Muscle of back (tissue), 11 donors: ENCODE data around the gene RPL22L1. TPM values are rescaled to one million over a fixed set of nuclear protein-coding genes. Genes with fewer than 3 reads are reported as not detected.
"Not testable (repeated sequence)": the region's sequence is repeated elsewhere in the genome, so short reads cannot be mapped to it uniquely, and the experiment has no call there.

Experiments used
- DNase-seq, 3 donors: peaks; one replicate each; pipeline versions ENCODE4 v3.0.0 to v3.0.0-alpha.2; 2013
- polyA plus RNA-seq, 10 donors: library from polyadenylated mRNA; unstranded; fragments of 120-200 nt; gene quantifications; one replicate each; pipeline ENCODE4 v1.2.1, GENCODE V29; 2013; ENCODE audit not compliant: insufficient read length in 10 of 10

The RPL22L1 gene
- polyA plus RNA-seq, 10 donors = 61.3 to 75.7 (median 69.7) TPM

DNA sequence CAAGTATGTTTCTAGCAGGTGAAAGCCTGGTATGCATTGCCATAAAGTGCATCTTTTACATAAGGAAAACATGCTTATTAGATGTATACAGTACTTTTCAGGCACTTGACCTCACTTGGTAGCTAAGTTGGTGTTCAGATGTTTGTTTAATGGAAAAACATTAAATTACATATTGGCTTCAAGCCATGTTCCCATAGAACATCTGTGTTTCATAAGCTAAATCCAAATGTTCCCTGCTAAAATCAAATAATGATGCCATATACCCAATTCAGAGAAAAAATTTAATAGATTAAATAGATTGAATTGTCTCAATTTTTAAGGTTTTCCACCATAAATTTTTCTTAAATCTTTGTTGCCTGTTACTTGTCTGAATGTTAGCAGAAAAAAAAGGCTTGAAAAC lies 19.1 kb upstream of the RPL22L1 start:
- DNase-seq = peak in 1 of 3 donors; percentile 29

GRCh38 chr3:170884109-170884930 lies 14.3 kb upstream of the RPL22L1 start:
- DNase-seq = not testable (repeated sequence)

GRCh38 chr3:170878688-170879087 lies 8.7 kb upstream of the RPL22L1 start:
- not testable (repeated sequence) for DNase-seq

GRCh38 chr3:170877311-170877710 lies 7.3 kb upstream of the RPL22L1 start:
- not testable (repeated sequence) for DNase-seq

- no peak for DNase-seq
Measured at GRCh38 chr3:170876537-170876936, 6.5 kb upstream of the RPL22L1 start.

GRCh38 chr3:170869239-170869590 lies 780 bp downstream of the RPL22L1 start:
- DNase-seq = peak in 2 of 3 donors; percentile 12 to 45

- no peak for DNase-seq
Measured at GRCh38 chr3:170868577-170869238, 1.3 kb downstream of the RPL22L1 start.

DNA sequence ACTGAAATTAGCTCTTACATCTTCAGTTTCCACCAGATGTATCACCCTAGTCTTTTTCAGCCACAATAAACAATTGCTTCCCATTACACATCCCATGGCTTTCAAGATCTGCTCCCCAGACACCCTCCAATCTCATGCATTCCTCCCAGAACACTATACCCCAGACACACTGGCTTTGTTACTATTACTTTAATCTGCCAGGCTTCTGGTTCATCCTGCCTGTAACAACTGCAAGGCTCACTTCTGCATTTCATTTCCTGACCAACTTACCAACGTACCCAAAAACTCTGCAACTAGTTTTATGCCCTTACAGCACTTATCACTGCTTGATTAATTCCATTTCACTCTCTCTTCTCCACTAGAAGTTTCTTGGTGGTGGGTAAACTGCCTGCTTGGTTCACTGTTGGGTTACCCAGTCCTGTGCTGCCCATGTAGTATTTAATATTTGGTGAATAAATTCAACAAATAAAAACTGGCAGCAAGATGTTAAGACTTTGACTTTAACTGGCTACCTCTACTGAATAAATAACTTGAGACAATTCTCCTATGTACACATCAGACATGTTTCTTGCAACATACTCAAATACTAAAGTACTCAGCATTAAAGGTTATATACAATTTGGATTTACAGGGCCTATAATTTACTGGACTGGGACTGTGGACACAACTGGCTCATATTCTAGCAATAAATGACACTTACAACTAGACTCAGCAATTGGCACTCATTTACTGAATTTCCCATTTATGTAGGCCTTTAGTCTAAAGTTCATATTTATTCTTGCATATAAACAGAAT lies 2.7 kb downstream of the RPL22L1 start:
- no peak for DNase-seq

- no peak for DNase-seq
Measured at GRCh38 chr3:170866499-170866898, 3.5 kb downstream of the RPL22L1 start.

- no peak for DNase-seq
Measured at GRCh38 chr3:170865209-170866094, 4.5 kb downstream of the RPL22L1 start.

DNA sequence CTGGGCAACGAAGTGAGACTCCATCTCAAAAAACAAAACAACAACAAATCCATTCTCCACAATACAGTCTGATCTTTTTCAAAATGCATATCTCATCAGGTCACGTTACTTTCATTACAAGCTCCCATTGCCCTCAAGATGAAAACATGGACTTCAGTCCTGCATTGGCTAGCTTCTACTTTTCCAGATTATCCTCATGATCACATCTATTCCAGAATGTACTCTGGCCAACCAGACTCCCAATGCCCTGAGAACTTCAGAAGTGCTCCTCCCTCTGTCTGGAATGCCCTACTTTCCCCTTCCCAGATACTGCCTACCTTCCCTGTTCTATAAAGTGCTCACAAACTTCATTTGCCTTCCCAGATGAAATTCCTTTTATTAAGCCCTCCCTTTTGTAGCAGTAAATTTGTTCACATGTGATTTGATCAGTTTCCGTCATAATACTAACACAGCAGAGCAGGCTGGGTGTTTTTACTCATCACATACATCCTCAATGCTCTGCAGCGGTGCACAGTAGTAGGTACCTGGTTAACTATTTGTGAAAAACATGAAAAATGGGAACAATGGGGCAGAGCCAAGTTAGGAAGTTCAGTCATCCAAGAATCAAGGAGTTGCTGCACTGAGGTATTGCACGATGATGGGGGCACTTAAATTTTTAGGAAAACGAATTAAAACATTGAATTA lies 5.3 kb downstream of the RPL22L1 start:
- DNase-seq = no peak

DNA sequence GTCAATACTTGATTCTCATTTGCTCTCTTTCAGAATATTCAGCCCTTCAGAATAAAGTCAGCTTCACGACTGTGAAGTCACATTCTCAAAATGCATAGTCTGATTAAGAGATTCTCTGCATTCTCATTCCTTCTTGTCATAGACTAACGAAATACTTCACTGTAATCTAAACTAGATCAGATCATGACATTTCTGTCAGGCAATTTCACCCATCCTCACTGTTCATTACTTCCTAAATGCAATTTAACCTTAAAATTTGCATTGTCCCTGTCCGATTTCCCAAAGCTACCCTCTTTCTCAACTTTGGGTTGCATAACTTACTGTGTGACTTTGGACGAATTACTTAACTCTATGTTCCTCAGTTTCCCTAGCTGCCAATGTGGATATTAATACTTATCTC lies 6.2 kb downstream of the RPL22L1 start:
- DNase-seq = no peak

DNA sequence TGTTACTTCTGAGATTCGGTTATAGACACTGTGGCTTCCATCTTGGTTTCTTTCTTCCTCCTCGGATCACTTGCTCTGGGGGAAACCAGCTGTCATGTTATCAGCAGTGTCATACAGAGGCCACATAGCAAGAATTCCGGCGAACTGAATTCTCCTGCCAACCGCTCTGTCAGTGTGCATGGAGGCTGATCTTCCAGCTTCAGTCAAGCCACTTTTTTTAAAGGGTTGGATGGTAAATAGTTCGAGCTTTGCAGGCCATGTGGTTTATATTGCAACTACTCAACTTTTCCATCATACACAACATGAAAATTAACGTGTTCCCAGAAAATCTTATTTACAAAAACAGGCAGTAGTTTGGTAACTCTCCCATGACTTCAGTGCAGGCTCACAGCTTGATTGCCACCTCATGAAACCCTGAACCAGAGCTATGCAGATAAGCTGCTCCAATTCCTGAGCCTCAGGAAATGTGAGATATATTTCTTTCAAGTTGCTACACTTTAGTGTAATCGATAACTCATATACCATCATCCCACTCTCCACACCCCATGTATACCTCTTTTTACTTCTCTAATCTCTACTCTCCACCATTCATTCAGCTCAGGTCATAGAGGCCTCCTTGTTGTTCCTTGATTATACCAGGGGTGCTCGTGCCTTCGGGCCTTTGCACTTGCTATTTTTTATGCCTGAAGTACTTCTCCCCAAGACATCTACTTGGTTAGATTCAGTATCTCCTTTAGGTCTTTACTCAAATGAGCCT lies 7.2 kb downstream of the RPL22L1 start:
- DNase-seq = peak; percentile 34 to 69 (median 43)

DNA sequence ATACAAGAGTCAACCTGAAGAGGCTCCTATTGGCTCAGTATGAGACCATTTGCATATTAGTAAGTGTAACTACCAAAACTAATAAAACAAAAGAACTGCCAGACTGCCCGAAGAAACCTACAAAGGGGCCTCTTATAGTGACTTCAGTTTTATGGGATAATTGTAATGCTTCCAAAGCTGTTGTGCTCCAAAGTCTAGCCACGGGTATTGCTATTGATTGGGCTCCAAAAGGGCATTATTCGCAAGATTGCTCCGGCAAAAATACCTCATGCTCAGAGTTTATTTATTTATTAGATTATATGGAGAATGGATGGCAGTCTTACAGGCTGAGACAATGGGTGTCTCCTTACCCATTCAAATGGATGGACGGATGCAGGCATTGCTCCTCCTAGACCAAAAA lies 11.4 kb downstream of the RPL22L1 start:
- no peak for DNase-seq

DNA sequence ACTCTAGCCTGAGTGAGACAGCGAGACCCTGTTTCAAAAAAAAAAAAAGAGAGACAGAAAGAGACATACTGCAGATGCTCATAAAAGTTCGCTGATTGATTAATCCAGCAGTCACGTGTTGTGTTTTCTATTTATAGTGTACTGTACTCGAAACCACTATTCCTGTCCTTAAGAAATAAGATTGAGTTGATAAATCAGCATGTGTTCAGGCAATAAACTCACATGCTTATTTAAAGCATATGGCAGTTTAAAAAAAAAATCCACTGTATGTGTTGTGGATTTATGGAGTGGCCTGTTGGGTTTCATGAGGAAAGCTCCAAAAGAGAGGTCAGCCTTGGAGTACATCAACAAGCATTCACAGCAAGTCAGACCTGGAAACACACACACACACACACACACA lies 17.7 kb downstream of the RPL22L1 start:
- no peak for DNase-seq

GRCh38 chr3:170848292-170848917 lies 21.6 kb downstream of the RPL22L1 start:
- DNase-seq = peak in 2 of 3 donors; percentile 18 to 20

DNA sequence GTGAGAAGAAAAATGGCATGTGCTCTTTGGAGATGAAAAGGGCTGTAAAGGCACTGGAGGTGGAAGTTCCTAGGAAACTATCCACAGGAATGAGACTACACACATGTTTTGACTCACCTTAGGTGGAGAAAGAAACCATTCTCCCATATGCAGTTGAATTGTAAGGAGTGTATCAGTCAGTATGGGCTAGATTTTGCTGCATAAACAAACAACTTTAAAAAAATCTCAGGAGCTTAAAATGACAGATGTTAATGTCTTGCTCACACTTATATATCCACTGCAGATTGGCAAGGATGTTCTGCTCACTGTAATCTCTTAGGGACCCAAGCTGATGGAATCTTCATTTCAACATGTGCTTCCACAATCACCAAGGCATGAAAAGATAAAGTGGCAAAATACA lies 25.6 kb downstream of the RPL22L1 start:
- DNase-seq = no peak

- DNase-seq = no peak
Measured at GRCh38 chr3:170840291-170840859, 29.6 kb downstream of the RPL22L1 start.

GRCh38 chr3:170839518-170840100 lies 30.4 kb downstream of the RPL22L1 start:
- no peak for DNase-seq
